ENCODE results near the gene GLMP. TPM values are rescaled to one million over a fixed set of nuclear protein-coding genes. Genes with fewer than 3 reads are reported as not detected.
"Not testable (repeated sequence)": the region's sequence is repeated elsewhere in the genome, so short reads cannot be mapped to it uniquely, and the experiment has no call there.

The GLMP gene
- total RNA-seq, 4 donors from 2014 or later: 31.9 to 53.0 (median 38.6) TPM

GRCh38 chr1:156337052-156337887 lies 41.8 kb upstream of the GLMP start:
- Histone ChIP-seq H3K9me3 (no peaks in the 10 kb centered on the region), H3K4me3 (peak overlapping the region; percentile 48 to 77), H3K36me3 (peaks cover 0 to 35% of the 10 kb centered on the region in 2 donors), H3K27me3 (no peaks in the 10 kb centered on the region), H3K4me1 (peaks cover 0 to 27% (median 12%) of the 10 kb centered on the region in 3 donors), H3K27ac (peak overlapping the region; percentile 0 to 91 (median 88))
- no peak for TF ChIP-seq CTCF (IDR thresholded peaks at IDR 0.05)
- no peak for TF ChIP-seq EP300 (IDR thresholded peaks at IDR 0.05)
- no peak for ATAC-seq
- WGBS, 2 donors (ENCODE audit: low coverage in 1 of 2): 34 to 36% methylated on average over 27 to 32 of the region's 34 CpGs

GRCh38 chr1:156336242-156336641 lies 40.8 kb upstream of the GLMP start:
- Histone ChIP-seq H3K4me3 (peak overlapping the region in 1 of 2 donors; percentile 77), H3K9me3 (no peaks in the 10 kb centered on the region), H3K36me3 (peaks cover 0 to 46% of the 10 kb centered on the region in 2 donors), H3K27ac (no peak overlapping the region), H3K4me1 (peaks cover 0 to 27% (median 12%) of the 10 kb centered on the region in 3 donors), H3K27me3 (no peaks in the 10 kb centered on the region)
- 62 to 76% methylated on average over 4 of the region's 4 CpGs for WGBS, 2 donors (ENCODE audit: low coverage in 1 of 2)
- no peak for ATAC-seq
- TF ChIP-seq POLR2AphosphoS5 (IDR thresholded peaks at IDR 0.05) (no peak), EP300 (IDR thresholded peaks at IDR 0.05) (no peak), POLR2A (IDR thresholded peaks at IDR 0.05) (no peak), CTCF (IDR thresholded peaks at IDR 0.05) (no peak)

GRCh38 chr1:156323179-156323578 lies 27.7 kb upstream of the GLMP start:
- H3K9me3 ChIP-seq, H3K27me3 ChIP-seq, H3K4me3 ChIP-seq, H3K4me1 ChIP-seq, H3K27ac ChIP-seq, ATAC-seq: not testable (repeated sequence)
- WGBS, 2 donors (ENCODE audit: low coverage in 1 of 2): 86 to 87% methylated on average over 9 of the region's 9 CpGs
- H3K36me3 ChIP-seq: peaks cover 11 to 91% of the 10 kb centered on the region in 2 donors

GRCh38 chr1:156320560-156320959 lies 25.1 kb upstream of the GLMP start:
- 65 to 68% methylated on average over 2 to 3 of the region's 3 CpGs for WGBS, 2 donors (ENCODE audit: low coverage in 1 of 2)
- H3K27ac ChIP-seq: no peak overlapping the region
- no peaks in the 10 kb centered on the region for H3K4me1 ChIP-seq
- no peaks in the 10 kb centered on the region for H3K27me3 ChIP-seq
- no peaks in the 10 kb centered on the region for H3K9me3 ChIP-seq
- H3K4me3 ChIP-seq: no peak overlapping the region
- H3K36me3 ChIP-seq: peaks cover 20 to 100% of the 10 kb centered on the region in 2 donors
- ATAC-seq: no peak
- no peak for TF ChIP-seq POLR2A (IDR thresholded peaks at IDR 0.05)
- no peak for TF ChIP-seq CTCF (IDR thresholded peaks at IDR 0.05)
- TF ChIP-seq POLR2AphosphoS5 (IDR thresholded peaks at IDR 0.05): no peak
- no peak for TF ChIP-seq EP300 (IDR thresholded peaks at IDR 0.05)

GRCh38 chr1:156319664-156320063 lies 24.2 kb upstream of the GLMP start:
- TF ChIP-seq POLR2AphosphoS5 (IDR thresholded peaks at IDR 0.05) (no peak), CTCF (IDR thresholded peaks at IDR 0.05) (peak; percentile 25 to 36 (median 30))
- WGBS, 2 donors (ENCODE audit: low coverage in 1 of 2): 50% methylated on average over 1 of the region's 1 CpG; no CpG with 5 or more reads in 1 of the 2 donors
- H3K27ac ChIP-seq: no peak overlapping the region
- H3K4me1 ChIP-seq: no peaks in the 10 kb centered on the region
- peaks cover 20 to 100% of the 10 kb centered on the region in 2 donors for H3K36me3 ChIP-seq
- no peak overlapping the region for H3K4me3 ChIP-seq
- no peaks in the 10 kb centered on the region for H3K27me3 ChIP-seq
- no peak for ATAC-seq
- H3K9me3 ChIP-seq: no peaks in the 10 kb centered on the region

Data from gastroesophageal sphincter (tissue), 4 donors.